Stimulated activated CD4-positive, alpha-beta T cell treated with anti-CD3 and anti-CD28 coated beads, Interleukin-1b, Interleukin-23, amount 100 ng/mL, for 1 hour (primary cell): ENCODE data around the gene IFT80.
"Not testable (repeated sequence)": the region's sequence is repeated elsewhere in the genome, so short reads cannot be mapped to it uniquely, and the experiment has no call there.

Experiments
- DNase-seq, 2 donors: peaks; one replicate each; pipeline ENCODE4 v3.0.0-alpha.2; 2020; ENCODE audit warnings: low read depth in 2 of 2

The IFT80 gene

DNA sequence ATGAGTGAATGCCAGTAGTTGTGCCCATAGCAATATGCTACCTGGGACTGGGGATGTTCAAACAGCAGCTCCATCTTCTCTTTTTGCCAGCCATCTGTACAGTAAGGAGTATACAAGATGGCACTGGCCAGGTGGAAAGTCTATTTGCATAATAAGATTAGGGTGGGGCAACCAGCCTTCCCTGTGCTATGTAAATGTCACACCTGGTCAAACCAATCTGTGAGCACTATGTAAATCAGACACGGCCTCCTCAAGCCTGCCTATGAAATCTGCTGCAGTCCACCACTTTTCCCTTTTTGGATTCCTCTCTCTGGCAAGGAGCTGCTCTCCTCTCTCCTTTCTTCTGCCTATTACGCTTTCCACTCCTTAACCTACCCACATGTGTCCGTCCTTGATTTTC is 120.8 kb downstream of the IFT80 start:
- no peak for DNase-seq

DNA sequence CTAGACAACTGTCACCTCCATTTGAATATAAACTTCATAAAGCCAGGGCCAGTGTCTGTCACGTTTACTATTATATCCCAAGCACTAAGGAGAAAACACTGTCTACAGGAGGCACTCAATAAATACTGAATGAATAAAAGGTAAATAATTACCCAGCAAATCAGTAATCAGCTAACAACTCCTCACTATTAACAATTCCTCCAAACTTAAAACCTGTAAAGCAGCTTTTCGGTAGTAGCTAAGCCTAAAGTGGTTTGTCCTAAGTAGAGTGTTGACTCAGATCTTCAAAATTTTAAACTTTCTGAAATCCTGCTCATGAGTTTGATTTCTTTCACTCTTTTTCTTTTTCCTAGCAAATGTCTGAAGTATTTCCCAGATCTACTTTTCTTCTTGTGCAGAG is 133.9 kb downstream of the IFT80 start:
- DNase-seq: no peak

DNA sequence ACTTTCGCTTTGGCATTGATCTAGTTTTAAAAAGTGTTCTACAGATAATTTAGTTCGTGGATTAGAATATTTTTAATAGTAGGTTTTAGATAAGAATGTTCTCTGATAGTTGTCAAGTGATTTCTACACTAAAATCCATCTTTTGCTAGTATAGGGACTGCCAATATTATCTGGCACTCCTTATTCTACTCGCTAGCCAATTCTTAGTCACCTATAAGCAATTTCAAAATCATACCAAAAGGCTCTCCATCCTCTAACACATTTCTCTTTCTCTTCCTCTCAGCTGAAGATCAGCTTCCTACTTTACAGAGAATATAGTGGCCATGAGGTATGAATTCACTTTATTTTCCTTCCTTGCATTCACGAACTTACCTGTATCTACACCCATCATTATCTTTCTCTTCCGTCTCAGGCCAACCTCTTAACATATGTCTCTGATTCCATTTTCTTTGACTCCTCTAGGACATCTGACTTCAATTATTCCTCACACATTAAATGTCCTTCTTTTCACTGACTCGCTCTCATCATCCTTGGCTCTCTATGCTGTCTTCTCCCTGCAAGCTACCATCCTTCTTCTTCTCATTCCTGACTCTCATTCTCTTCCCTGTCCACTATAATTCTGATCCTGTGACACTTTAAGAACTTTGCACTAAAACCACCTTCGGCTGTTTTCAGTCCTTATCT is 138.3 kb downstream of the IFT80 start:
- no peak for DNase-seq

DNA sequence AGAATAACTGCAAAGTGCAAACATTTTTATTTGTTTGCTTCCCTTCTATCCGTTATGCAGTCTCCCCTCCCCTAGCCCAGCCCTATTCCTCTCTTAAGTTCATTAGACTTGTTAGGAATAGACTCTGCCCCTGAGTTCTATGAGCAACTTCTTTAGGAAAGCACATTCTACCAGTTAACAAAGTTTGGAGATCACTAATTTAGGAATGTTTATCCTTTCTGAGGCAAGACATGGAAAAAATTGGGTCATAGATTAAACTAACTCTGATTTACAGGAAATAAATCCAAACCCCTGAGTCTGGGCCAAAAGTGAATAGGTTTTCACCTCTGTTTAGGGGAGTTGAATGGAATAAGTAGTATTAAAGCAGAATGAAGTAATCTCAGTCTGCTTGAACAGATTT is 139.4 kb downstream of the IFT80 start:
- DNase-seq: no peak

DNA sequence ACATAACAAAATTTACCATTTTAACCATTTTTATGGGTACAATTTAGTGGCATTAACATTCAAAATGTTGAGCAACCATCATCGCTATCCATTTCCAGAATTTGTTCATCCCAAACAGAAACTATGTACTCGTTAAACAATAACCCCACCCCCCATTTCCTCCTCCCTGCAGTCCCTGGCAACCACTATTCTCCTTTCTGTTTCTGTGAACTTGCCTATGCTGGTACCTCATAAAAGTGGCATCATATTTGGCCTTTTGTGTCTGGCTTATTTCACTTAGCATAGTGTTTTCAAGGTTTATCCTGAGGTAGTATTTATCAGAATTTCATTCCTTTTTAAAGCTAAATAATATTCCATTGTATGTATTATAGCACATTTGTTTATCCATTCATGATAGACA is 141.4 kb downstream of the IFT80 start:
- DNase-seq: no peak

DNA sequence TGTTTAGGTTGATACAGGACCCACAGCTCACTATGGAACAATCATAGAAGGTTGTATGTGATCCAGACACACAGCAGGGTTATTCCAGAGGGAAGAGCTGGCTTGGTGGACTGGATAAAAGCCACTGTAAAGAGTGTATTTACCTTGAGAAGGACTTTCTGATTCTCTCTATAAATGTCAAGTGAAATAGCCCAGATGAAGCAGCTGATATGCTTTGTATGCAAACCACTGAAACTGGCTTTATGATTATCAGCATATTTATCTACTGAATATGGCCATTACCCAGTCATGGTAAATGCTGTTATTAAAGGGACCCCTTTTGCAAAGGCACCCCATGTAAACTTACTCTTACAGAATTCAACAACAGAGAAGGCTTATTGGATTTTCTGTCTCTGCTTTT is 145.7 kb downstream of the IFT80 start:
- DNase-seq: no peak

DNA sequence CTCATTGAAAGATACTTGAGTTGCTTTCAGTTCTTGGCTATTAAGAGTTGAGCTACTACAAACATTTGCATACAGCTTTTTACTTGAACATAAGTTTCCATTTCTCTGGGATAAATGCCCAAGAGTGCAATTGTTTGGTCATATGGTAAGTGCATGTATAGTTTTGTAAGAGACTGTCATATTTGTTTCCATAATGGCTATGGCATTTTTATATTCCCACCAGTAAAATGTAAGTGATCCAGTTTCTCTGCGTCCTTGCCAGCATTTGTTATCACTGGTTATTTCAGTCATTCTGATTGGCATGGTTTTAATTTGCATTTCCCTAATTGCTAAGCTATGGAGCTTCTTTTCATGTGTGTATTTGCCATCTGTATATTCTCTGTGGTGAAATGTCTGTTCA is 151.3 kb downstream of the IFT80 start:
- DNase-seq: no peak

DNA sequence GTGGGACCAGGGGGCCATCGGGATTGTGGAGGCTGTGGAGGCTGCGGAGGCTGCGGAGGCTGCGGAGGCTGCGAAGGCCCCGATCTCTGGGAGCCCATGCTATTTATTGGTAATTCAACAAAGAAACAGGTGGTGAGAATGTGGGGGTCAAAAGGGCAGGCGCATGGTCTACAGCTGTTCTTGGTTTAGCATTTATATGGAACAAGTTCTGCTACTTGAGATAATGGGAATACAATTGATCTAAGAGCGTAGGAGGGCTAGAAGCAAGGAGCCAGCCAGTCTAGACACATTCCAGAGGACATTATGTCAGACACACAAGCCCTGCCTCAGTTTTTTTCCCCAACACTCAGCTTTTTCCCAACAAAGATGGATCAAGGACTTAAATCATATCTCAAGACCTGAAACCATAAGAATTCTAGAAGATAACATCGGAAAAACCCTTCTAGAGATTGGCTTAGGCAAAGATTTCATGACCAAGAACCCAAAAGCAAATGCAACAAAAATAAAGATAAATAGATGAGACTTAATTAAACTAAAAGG is 153.7 kb downstream of the IFT80 start:
- no peak for DNase-seq

DNA sequence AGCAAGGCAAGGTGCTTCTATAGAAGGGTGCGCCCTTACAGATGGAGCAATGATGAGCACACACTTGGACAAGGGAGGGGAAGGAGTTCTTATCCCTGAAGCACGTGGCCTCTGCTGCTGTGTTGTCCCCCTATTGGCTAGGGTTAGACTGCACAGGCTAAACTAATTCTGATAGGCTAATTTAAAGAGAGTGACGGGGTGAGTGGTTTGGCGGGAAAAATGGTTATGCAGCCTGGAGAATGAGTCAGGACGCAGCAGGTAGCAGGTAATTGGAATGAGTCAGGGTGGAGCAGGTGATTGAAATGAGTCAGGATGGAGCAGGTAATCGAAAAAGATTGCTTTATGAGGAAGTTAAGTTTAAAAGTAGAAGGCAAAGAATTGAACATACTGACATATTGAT is 158.3 kb downstream of the IFT80 start:
- not testable (repeated sequence) for DNase-seq

DNA sequence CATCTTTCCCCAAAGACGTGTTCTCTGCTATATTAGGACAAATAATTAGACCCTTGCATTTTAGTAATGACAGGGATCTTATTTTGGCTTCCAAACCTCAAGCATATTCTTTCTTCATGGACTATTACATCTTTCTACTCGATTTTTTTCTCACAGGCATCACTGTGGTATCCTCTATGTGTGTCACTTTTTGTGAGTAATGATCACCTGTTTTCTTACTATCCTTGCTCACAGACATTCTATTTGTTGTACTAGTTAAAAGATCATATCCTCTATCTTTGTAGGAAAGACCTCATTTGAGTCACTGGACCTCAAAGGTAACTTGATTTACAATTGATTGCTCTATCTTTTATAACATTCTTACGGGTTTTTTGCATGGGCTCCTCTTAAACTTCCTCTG is 167.0 kb downstream of the IFT80 start:
- no peak for DNase-seq

DNA sequence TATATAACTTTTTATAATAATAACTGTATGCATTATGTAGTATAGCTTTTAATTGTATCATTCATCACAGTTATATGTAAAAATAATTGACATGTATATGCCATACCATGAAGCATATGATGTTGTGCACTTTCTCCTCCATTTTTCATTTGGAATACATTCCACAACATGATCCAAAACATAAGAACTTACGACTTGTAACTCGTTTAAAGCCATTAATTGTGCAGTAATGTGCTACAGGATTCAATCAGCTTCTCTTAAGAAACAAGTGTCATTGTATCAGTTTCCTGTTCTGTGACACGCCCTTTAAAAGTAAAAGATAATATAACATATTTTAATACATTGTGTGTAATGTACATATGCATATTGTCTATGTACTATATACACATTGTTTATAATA is 171.6 kb downstream of the IFT80 start:
- no peak for DNase-seq

DNA sequence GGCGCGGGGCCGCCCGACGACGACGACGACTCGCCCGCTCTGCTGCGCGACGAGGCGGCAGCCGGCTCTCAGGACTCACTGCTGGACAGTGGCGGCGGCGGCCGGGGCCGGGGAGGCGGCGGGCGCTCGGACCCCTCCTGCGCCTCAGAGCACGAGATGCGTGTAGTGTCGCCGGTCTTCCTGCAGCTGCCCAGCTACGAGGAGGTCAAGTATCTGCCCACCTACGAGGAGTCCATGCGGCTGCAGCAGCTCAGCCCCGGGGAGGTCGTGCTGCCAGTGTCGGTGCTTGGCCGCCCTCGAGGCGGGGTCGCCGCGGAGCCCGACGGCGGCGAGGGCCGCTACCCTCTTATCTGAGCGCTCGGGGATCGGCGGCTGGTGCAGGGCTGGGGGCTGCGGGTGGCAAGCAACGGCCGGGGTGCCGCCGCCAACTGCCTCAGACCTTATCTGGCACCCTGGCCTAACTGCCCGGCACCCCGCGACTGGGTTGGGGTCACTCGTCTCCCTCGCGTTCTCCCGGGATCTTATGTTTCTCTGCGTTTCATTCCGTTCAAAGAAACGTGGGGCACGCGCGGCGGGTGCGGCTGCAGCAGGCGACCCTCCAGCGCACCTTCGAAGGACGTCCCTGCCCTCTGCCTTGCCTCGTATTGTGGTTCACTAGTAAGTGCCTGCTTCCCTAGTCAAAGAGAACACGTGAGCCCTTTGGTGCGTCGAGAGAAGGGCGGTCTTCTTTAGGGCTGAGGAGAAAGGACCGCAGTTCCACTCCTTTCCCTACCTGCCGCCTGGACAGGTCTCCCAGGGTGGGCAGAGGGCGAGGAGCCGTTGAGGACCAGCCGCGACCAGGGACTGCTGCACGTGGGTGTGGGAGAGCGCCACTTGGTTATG is 172.8 kb downstream of the IFT80 start:
- DNase-seq: no peak

DNA sequence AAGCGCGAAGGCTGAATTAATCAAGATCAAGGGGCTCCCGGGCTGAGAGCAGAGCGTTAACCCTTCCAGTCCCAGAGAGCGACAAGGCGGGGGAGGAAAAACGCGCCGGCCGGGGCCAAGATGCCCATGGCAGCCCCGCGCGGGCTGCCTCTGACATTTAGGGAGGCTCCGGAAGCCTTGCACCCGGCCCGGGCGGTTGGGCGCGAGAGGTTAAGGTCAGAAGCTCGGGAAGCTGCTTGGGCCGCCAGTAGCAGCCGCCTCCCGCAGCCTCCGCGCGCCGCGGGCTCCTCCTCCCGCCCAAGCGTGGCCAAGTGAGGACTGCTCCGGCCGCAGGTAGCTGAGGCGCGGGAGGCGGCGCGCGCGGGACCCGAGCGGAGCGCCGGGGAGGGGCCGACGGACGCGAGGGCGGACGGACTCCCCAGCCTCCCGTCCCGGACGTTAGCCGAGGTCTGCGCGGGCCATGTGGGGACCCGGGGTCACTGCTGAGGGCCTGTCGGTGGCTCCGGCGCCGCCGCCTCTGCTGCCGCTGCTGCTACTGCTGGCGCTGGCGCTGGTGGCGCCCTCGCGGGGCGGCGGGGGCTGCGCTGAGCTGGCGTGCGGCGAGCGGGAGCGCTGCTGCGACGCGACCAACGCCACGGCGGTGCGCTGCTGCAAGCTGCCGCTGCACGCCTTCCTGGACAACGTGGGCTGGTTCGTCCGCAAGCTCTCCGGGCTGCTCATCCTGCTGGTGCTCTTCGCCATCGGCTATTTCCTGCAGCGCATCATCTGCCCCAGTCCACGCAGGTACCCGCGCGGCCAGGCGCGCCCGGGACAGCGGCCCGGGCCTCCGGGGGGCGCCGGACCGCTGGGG is 173.6 kb downstream of the IFT80 start, which contains the start of gene C3orf80:
Gene C3orf80, plus strand, starts transcription at position 247 of the 850 bp plus-strand sequence. Its CDS starts 214 bp downstream, at position 461.
- DNase-seq: no peak

DNA sequence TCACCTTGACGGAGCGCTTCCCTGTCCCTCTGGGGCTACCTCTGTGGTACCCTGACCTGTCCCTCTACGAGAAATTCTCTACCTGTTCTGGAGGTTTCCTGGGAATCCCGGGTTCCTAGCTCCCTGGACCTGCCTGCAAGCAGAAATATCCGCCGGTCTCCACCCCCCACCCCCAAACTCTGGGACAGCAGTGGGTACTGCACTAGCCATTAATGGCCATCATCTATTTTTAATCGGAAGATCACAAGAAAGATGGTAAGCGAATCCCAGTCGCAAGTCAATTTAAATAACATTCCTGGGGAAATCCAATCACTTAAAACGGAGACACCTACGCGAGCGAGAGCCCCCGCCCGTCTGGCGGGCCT is 174.2 kb downstream of the IFT80 start:
- DNase-seq: no peak

DNA sequence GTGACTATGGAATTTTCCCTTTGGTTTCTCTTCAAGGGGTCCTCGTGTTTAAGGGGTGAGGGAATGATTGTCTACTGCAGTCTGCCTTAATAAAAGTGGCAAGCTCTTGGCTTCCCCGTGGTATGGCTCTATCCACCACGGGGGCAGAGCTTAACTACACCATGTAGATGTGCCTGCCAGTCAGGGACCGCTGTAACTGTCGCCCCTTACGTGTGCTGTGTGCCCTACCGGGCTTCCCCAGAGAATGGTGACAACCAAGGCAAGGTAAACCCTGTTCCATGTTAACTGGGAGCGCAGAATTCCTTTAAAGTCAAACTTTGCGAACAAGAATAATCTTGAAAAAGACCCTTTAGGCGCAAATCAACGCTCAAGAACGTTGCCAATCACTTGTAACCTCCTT is 174.8 kb downstream of the IFT80 start:
- DNase-seq: no peak

DNA sequence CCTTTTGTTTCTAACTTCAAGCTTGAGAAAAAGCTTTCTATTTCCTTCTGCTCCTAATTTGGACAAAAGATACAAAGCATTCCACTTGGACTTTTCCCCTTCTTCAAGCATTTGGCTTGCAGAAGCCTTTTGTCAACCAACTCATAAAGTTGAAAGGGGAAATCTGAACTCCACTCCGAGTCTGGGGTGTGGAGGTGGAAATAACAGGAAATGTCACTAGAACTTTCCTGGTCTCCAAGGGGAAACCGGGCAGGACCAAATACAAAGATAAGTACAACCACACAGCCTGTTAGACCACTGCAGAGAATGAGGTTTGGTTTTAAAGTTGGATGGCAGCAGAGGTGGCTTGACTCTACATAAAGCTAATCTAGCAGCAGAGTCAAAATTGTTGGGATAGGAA is 178.0 kb downstream of the IFT80 start:
- no peak for DNase-seq

DNA sequence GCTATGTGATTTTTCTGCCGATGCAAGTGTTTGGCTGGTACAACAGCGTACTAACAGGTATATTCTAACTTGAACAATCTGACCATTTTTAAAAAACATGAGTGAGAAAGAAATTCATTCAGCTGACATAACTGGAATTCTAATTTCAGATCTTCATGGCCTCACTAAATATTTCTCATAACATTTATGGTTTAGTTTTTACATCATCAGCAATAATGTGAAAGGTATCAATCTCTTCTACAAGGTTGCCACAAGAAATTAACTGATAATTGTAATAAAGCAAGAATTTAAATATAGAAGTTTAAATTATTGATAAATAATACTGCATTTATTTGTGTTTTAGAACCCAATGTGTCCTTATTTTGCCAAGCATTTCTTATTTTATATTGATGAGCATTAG is 179.0 kb downstream of the IFT80 start:
- DNase-seq: no peak

DNA sequence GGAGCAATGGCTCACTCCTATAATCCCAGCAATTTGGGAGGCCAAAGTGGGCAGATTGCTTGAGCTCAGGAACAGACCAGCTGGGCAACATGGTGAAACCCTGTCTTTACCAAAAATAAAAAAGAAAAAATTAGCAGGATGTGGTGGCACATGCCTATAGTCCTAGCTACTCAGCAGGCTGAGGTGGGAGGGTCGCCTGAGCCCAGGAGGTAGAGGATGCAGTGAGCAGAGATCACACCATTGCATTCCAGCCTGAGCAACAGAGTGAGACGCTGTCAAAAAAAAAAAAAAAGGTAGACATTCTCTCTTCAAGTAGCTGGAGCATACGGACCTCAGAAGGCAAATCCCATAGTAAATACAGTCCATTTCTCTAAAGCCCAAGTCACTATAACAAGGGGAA is 180.9 kb downstream of the IFT80 start:
- DNase-seq: no peak

DNA sequence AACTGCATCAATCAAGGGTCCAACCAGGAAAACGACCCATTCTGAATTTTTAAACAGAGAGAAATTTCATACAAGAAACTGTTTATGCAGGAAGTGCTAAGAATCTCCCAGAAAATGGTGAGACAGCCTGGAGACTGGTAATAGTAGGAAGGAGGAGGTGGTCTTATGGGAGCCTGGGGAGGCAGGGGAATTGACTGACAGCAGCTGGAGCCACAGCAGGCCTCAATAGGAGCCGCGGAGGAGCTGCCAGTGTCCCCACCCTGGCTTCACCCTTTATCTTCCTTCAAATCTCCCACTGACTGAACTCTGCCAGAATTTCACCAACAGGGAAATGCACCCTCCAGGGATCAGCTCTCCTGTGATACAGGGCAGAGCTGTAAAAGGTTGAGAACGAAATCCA is 181.3 kb downstream of the IFT80 start:
- no peak for DNase-seq

DNA sequence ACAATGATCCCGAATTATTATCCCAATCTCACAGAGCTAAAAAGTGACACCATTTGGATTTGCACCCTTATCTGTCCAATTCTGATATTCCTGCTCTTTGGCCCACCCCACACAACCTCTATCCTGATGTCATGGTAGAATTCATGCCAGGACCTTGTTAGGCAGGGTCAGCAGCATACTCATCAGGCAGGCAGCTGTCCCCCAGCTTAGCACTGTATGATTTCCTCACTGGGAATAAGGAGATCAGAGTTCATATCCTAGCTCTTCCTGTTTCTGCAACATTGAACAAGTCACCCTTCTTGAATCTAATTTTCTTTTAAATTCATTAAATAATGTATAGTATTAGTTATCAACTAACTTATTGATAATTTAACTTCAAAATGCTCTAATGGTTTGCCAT is 185.8 kb downstream of the IFT80 start:
- no peak for DNase-seq

DNA sequence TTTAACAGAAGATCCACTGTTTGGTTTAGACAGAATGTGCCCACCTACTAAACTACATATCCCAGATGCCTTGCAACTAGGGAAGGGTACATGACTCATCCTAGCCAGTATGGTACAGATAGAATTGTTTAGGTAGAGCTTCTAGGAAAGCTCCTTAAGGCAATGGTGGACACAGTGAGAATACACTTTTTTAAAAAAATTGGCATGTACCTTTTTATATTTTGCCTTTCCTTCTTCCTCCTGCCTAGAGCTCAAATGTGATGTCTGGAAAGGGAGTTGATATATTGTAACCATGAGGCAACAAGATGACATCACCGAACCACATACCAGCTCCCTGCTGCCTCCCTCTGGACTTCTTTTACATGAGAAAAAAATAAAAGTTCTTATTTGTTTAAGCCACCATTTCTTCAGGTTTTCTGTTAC is 188.2 kb downstream of the IFT80 start:
- no peak for DNase-seq

DNA sequence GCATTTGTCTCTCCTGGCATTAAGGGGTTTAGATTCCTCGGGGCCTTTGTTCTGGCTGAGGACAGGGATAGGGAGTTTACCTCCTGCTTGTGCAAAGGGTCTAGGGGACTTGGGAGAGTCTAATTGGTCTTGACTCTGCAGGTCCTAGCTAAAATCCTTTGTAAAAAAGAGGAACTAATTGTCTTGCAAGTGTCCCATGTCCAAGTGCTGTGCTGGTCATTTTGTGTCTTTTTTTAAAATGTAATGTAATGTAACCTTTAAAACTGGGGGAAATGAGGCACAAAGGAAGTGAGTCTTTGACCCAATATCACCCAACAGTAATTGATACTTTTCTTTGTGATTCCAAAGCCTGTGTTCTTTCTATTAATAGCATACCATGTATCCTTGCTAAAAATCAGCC is 188.7 kb downstream of the IFT80 start:
- no peak for DNase-seq
